PFSK-1 (cell line): ENCODE measurements around the gene ALOX12B.

Source experiments
- FOXP2 ChIP-seq: optimal IDR thresholded peaks from 2 replicates; pipeline ENCODE3; 2011; ENCODE audit warnings: borderline replicate concordance, control low read depth, inconsistent platforms; ENCODE audit not compliant: insufficient read depth; ENCODE audit errors: extremely low read length, extremely low read depth
- POLR2AphosphoS5 ChIP-seq: IDR thresholded peaks from 2 replicates; pipeline ENCODE4 v1.6.1; 2012; ENCODE audit warnings: low read depth, mild to moderate bottlenecking, control low read depth, low read length, moderate library complexity
- SIN3A ChIP-seq: IDR thresholded peaks from 2 replicates; pipeline ENCODE4 v1.6.1; 2012; ENCODE audit warnings: mild to moderate bottlenecking, low read length, moderate library complexity, borderline replicate concordance; ENCODE audit not compliant: insufficient read depth
- TAF1 ChIP-seq: IDR thresholded peaks from 2 replicates; pipeline ENCODE4 v1.6.1; 2012; ENCODE audit warnings: low read length, control low read depth, borderline replicate concordance; ENCODE audit not compliant: insufficient read depth
- TF ChIP-seq, protein P1 (sequence below), 2 experiments: IDR thresholded peaks; 2 replicates each; pipeline versions ENCODE4 v1.6.1 to v1.8.0; 2011 to 2012; ENCODE audit warnings: low read depth in 2 of 2, low read length in 2 of 2, control low read depth in 1 of 2, inconsistent platforms in 1 of 2, mild to moderate bottlenecking in 1 of 2, moderate library complexity in 1 of 2; ENCODE audit not compliant: insufficient read depth in 1 of 2

ALOX12B gene

GRCh38 chr17:8068736-8069586 lies 18.6 kb downstream of the ALOX12B start:
- TF ChIP-seq TAF1 (no peak), FOXP2 (no peak), POLR2AphosphoS5 (no peak), SIN3A (no peak)
- TF ChIP-seq, protein P1, sequence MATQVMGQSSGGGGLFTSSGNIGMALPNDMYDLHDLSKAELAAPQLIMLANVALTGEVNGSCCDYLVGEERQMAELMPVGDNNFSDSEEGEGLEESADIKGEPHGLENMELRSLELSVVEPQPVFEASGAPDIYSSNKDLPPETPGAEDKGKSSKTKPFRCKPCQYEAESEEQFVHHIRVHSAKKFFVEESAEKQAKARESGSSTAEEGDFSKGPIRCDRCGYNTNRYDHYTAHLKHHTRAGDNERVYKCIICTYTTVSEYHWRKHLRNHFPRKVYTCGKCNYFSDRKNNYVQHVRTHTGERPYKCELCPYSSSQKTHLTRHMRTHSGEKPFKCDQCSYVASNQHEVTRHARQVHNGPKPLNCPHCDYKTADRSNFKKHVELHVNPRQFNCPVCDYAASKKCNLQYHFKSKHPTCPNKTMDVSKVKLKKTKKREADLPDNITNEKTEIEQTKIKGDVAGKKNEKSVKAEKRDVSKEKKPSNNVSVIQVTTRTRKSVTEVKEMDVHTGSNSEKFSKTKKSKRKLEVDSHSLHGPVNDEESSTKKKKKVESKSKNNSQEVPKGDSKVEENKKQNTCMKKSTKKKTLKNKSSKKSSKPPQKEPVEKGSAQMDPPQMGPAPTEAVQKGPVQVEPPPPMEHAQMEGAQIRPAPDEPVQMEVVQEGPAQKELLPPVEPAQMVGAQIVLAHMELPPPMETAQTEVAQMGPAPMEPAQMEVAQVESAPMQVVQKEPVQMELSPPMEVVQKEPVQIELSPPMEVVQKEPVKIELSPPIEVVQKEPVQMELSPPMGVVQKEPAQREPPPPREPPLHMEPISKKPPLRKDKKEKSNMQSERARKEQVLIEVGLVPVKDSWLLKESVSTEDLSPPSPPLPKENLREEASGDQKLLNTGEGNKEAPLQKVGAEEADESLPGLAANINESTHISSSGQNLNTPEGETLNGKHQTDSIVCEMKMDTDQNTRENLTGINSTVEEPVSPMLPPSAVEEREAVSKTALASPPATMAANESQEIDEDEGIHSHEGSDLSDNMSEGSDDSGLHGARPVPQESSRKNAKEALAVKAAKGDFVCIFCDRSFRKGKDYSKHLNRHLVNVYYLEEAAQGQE (IDR thresholded peaks at IDR 0.05; ENCODE audit: insufficient read depth in 1 of 2, low read depth in 2 of 2, low read length in 2 of 2): no peak

DNA sequence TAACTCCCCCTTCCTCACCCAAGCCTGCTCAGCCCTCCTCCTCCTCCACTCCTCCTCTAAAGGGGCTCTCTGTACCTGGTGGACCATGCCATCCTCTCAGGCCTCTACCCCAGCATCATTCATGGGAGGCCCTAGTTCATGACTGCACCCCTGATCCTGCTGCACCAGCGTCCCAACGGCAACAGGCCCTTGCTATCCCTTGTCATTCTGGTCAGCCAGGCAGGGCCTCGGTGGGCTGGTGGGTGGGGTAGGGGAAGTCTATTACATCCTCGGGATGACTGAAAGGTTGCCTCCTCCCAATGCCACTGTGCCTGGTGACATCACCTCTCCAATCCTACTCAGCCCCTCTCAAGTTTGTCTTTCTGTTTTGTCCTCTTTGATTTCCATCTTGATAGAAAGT lies 19.7 kb downstream of the ALOX12B start:
- no peak for TF ChIP-seq SIN3A
- TF ChIP-seq, protein P1 (IDR thresholded peaks at IDR 0.05; ENCODE audit: insufficient read depth in 1 of 2, low read depth in 2 of 2, low read length in 2 of 2): no peak
- no peak for TF ChIP-seq POLR2AphosphoS5
- no peak for TF ChIP-seq TAF1
- no peak for TF ChIP-seq FOXP2

GRCh38 chr17:8066841-8067775 lies 20.4 kb downstream of the ALOX12B start:
- TF ChIP-seq TAF1 (no peak), POLR2AphosphoS5 (no peak), FOXP2 (no peak), SIN3A (no peak)
- TF ChIP-seq, protein P1 (IDR thresholded peaks at IDR 0.05; ENCODE audit: insufficient read depth in 1 of 2, low read depth in 2 of 2, low read length in 2 of 2): no peak

DNA sequence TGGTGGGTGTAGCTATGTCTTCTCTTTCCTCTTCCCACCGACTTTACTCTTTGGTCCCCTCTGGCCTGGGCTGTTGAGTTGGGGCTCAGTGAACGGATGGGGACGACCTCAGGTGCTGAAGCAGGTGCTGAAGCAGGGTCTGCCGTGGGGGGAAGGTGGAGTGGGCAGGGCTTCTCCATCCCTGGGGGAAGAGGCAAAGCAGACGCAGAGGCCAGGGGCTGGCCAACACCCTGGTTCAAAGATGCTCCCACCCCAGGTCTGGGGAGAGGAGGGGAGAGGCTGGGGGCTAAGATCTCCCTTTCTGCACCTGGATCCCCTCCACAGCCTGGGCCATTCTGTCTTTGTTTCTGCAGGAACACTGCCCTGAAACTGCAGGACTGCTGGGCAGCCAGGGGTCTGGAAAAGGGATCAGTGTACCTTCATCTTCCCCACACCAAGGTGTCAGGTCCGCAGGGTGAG lies 22.9 kb downstream of the ALOX12B start:
- TF ChIP-seq POLR2AphosphoS5 (no peak), TAF1 (no peak)
- TF ChIP-seq, protein P1 (IDR thresholded peaks at IDR 0.05; ENCODE audit: insufficient read depth in 1 of 2, low read depth in 2 of 2, low read length in 2 of 2): no peak
